HG03460 (cell line): ENCODE data around the gene ANKS1B.

ENCODE experiments used
- ATAC-seq: cut with Tn5 transposase; IDR thresholded peaks from one replicate; pipeline ENCODE4 v1.9.1; 2021; ENCODE audit not compliant: unreplicated experiment

ANKS1B gene

GRCh38 chr12:99966429-99966828 is 18.3 kb downstream of the ANKS1B start:
- no peak for ATAC-seq

DNA sequence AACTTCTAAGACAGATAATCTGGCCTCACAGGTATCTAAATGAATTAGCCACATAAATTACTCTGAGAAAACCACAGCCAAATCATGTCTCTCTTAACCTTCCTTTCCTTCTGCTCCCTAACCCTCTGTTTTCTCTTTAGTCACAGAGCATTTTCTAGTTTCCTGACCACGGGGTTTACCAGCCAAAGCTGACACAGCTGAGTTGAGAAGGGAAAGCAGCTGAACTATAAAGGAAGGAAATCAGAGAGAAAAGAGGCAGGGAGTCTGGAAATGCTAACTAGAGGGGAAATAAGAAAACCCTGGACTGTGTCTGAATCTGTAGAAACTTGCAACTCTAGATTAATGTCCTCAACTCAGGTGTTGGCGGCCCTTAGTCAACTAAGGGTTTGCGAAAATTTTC is 24.4 kb downstream of the ANKS1B start:
- ATAC-seq = no peak

DNA sequence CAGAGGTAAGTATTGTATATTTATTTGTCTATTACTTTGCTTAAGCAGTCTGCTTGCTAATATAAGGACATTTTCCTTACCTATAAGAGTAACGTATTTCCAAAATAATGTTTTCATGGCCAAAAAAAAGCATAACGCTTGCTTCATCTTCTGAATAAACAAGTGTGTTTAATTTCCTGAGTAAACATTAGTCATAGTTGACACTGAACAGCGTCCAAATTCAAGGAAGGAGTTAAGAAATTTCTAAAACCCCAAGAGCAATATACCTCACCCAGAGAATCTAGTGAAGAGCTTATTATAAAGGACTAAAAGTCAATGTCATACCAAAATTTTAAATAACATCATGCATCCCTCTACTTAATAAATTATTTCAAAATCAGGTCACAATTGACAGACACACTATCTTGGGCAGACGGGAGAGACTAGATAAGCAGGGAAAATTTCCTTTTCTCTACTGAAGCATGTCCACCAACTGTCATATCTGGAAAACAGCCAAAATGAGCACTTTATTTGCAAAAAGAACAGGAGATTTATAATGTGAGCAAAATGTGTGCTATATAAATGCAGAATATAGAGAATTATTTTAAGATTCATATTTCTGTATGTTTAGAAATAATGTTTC is 25.1 kb downstream of the ANKS1B start:
- no peak for ATAC-seq

DNA sequence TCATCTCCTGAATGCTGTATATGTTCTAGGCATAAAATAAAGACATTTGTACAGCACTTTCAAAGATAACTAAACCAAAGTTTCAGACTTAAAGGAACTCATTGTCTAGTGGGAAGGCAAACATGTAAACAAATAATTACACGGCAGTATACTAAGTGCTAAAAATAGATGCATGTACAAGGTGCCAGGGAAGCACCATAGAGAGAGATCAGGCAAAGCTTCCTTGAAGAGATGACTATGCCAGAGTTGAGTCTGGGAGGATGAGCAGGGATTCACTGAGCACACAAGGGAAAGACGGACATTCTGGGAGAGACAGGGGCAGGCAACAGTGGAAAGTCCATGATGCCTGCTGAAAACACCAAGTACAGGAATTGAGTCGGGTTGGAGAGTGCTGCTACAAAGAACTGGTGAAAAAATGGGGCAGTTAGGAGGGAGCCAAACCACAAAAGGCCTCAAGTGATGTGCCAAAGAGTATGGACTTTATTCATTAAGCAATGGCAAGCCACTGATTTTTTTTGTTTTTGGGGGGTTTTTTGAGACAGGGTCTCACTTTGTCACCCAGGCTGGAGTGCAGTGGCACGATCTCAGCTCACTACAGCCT is 26.8 kb downstream of the ANKS1B start:
- ATAC-seq = no peak

- no peak for ATAC-seq
These were observed 30.0 kb downstream of the ANKS1B start for GRCh38 chr12:99954724-99955123.

- no peak for ATAC-seq
These were observed 36.4 kb downstream of the ANKS1B start for GRCh38 chr12:99948370-99948769.

GRCh38 chr12:99946131-99946530 is 38.6 kb downstream of the ANKS1B start:
- no peak for ATAC-seq

DNA sequence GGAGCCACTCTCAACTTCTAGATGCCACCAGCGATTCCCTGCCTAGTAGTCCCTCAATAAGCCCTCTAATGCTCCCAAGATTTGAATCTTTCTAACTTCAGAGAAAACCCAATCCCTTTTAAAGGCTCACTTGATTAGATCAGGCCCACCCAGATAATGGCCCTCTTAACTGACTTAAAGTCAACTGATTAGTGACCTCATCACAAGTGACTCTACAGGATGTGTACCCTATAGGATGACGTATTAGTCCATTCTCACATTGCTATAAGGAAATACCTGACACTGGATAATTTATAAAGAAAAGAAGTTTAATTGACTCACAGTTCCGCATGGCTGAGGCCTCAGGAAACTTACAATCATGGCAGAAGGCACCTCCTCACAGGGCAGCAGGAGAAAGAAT is 49.1 kb downstream of the ANKS1B start:
- no peak for ATAC-seq

DNA sequence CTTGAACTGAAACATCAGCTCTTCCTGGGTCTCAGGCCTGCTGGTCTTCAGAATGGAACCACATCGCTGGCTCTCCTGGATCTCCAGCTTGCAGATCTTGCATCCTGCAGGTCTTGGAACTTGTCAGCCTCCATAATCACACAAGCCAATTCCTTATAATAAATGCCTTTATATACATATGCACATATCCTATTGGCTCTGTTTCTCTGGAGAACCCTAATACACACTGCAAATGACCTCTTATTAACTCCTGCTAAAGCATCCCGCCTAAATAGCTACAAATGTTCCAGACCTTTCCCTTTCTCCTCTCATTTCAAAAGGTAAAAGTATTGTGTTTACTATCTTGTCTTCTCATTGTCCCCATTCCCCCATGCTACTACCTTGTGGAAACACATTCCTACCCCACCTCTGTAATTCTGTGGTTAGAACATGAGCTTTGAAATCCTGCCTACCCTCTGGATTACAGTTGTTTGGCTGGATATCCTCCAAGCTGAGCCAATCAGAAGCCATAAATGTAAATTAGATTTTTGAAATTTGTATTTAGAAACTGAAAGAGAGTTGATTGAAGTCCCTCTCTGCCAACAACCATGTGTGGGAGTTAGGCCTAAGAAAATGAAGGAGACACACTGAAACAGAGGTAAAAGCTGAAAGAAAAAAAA is 58.1 kb downstream of the ANKS1B start:
- no peak for ATAC-seq

- ATAC-seq = no peak
These were observed 64.3 kb downstream of the ANKS1B start for GRCh38 chr12:99920353-99920960.

DNA sequence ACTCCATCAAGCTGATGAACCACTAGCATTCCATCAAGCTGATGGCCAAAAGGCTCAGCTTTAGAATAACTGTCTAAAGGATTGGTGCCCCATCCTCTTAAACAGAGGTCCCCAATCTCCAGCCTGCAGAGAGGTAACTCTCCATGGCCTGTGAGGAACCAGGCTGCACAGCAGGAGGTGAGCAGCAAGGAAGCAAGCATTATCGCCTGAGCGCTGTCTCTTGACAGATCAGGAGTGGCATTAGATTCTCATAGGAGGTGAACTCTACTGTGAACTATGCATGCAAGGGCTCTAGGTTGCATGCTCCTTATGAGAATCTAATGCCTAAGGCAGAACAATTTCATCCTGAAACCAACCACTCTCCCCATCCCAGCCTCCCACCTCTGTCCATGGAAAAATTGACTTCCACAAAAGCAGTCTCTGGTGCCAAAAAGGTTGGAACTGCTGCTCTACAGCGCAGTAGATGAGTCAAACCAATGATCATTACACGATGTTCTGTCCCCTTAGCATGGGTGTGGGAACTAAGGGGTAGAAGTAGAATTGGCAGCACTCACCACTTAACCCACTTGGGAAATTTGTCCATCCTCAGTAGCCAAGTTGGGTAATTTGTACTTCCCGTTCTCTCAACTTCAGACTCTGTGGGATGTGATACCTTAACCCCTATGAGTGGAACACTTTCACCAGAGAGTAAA is 66.9 kb downstream of the ANKS1B start:
- no peak for ATAC-seq

DNA sequence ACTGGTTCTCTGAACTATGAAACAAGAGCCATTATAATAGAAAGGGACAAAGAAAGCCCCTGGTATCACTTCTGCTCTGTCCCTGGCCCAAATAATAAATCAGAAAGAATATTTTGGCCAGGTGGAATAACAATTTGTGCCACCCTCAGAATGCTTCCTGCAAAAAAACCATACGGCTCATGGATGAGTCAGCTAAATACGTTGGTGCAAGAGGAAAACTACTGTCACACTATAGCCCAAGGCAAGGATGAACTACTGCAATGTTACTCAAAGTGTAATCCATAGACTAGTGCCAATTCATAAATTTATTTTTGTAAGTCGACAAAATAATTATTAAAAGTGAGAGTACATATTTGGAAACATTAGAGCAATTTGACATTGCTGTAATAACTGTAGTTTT is 68.2 kb downstream of the ANKS1B start:
- ATAC-seq = no peak

DNA sequence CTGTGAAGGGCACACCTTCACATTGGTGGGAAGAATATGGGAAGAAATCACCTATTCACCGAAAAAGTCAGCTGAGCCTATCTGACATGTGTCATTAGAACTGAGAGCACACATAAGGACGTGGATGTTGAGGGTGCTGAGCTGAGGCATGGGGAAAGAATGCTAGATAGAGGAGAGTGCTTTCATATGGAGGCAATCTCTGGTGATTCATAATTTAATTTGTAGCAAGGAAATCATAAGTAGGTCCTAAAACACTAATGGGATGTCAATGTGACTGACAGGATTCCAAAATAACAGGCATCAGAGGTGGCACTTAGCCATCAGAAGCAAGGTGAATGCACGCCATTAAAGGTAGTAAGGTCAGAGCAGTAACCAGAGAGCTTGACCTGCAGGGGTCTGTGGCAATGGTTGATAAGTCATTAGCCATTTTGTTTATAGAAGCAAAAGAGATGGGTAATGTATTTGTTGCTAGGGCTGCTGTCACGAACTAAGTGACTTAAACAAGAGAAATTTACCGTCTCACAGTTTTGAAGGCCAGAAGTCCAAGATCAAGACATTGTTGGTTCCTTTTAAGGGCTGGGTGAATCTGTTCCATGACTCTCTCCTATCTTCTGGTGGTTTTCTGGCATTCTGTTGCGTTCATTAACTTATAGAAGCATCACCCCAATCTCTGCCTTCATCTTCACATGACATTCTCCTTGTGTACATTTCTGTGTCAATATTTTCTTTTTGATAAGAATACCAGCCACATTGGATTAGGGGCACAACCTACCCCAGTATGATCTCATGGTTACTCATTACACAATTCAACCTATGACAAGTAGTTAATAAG is 69.3 kb downstream of the ANKS1B start:
- ATAC-seq = no peak

- ATAC-seq = no peak
These were observed 70.5 kb downstream of the ANKS1B start for GRCh38 chr12:99914206-99914605.

GRCh38 chr12:99911967-99912366 is 72.8 kb downstream of the ANKS1B start:
- ATAC-seq = peak; percentile 78

GRCh38 chr12:99911081-99911480 is 73.7 kb downstream of the ANKS1B start:
- ATAC-seq = no peak

DNA sequence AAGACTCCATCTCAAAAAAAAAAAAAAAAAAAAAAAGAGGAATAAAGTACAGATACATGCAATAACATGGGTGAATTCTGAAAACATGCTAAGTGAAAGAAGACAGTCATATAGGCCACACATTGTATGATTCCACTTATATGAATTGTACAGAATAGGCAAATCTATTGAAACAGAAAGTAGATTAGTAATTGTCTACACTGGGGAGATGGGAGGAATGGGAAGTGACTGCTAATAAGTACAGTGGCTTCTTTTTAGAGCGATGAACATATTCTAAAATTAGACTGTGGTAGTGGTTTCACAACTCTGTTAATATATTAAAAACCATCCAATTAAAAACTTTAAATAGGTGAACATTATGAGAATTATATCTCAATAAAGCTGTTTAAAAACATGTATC is 74.4 kb downstream of the ANKS1B start:
- ATAC-seq = no peak

DNA sequence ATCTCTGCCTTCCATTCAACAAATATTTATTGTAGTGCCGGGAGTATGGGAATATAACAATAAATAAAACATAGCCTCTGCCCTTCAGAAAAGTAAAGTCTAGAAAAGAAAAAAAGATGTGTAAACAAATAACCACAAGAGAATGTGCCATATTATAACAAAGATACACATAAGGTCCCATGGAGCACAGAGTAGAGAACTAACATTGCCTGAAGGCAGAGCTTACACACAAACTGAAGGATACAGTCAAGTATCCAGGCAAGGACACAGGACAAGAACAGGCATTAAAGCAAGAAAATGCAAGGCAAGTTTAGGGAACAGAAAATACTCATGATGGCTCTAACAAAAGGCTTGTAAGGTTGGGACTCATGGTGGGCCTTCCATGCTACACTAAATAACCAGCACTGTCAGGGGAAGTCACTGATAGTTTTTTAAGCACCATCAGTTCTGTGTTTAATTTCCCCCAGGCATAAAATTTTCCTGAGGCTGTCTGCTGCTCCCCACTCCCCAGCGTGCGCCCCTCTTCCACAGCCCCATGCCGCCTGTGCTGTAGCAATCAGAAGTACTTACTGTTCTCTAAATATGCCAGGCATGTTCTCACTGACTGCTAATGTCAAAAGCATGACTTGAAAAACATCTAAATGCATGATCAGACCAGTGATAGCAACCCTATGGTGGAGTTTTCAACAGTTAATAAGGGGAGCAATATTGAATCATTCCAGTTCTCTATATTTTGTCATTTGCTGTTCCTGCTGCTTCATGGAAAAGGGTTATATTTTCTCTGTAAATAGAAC is 77.8 kb downstream of the ANKS1B start:
- ATAC-seq = no peak

- ATAC-seq = no peak
These were observed 83.6 kb downstream of the ANKS1B start for GRCh38 chr12:99901181-99901580.

- no peak for ATAC-seq
These were observed 86.1 kb downstream of the ANKS1B start for GRCh38 chr12:99898645-99899044.
